ENCODE measurements around the gene FGF9. TPM values are rescaled to one million over a fixed set of nuclear protein-coding genes. Genes with fewer than 3 reads are reported as not detected.
A peak's percentile ranks its signal among the peaks of the same experiment; 100 is the strongest.

Gene FGF9
- total RNA-seq, 1 experiment from 2014 or later = 0.26 TPM

- DNase-seq (ENCODE audit: low spot score) (no peak), ATAC-seq (no peak)
- Mint-ChIP-seq H3K27me3 (ENCODE audit: low read depth) (no peaks in the 10 kb centered on the region), H3K9me3 (no peaks in the 10 kb centered on the region), H3K36me3 (no peaks in the 10 kb centered on the region), H3K4me1 (peaks cover 34% of the 10 kb centered on the region), H3K4me3 (no peak overlapping the region), H3K27ac (no peak overlapping the region)
- TF ChIP-seq TP53 (CRISPR knock-in tag; IDR thresholded peaks at IDR 0.05) (no peak), JAZF1 (CRISPR knock-in tag; IDR thresholded peaks at IDR 0.05) (no peak), ZNF263 (CRISPR knock-in tag; IDR thresholded peaks at IDR 0.05; ENCODE audit: low read depth) (no peak), NR2C2 (CRISPR knock-in tag; IDR thresholded peaks at IDR 0.05) (no peak), USF1 (CRISPR knock-in tag; IDR thresholded peaks at IDR 0.05) (no peak), CBFB (CRISPR knock-in tag; IDR thresholded peaks at IDR 0.05; ENCODE audit: low read depth) (no peak), ETV6 (CRISPR knock-in tag; IDR thresholded peaks at IDR 0.05) (no peak), ZNF512 (CRISPR knock-in tag; IDR thresholded peaks at IDR 0.05; ENCODE audit: borderline replicate concordance) (no peak), ZNF317 (CRISPR knock-in tag; IDR thresholded peaks at IDR 0.05; ENCODE audit: borderline replicate concordance, low read depth) (no peak), GTF2I (CRISPR knock-in tag; conservative IDR thresholded peaks at IDR 0.05) (no peak)
- ChIA-PET CTCF (interaction anchor here (0.8 to 2.1 kb wide), 3 partner anchors 23 to 61 kb away, joined by 3 to 10 read pairs (median 5); no protein-coding TSS in a partner anchor), POLR2A (no interaction called here)
These were observed 28.2 kb downstream of the FGF9 start for GRCh38 chr13:21698817-21699679.

DNA sequence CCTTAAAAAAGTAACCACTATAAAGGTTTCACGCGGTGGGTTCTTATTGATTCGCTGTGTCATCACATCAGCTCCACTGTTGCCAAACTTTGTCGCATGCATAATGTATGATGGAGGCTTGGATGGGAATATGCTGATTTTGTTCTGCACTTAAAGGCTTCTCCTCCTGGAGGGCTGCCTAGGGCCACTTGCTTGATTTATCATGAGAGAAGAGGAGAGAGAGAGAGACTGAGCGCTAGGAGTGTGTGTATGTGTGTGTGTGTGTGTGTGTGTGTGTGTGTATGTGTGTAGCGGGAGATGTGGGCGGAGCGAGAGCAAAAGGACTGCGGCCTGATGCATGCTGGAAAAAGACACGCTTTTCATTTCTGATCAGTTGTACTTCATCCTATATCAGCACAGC, 30.6 kb downstream of the FGF9 start:
- H3K27me3 Mint-ChIP-seq (ENCODE audit: low read depth) = no peaks in the 10 kb centered on the region
- 0 out of 2 replicates have a peak, but pooled peaks have one; percentile 26 for ATAC-seq
- CTCF ChIA-PET = no interaction called here
- H3K4me3 Mint-ChIP-seq = no peak overlapping the region
- peak; percentile 23 for DNase-seq (ENCODE audit: low spot score)
- no peaks in the 10 kb centered on the region for H3K36me3 Mint-ChIP-seq
- peak overlapping the region; percentile 24; the same call in 1 of the 2 replicates for H3K27ac Mint-ChIP-seq
- H3K9me3 Mint-ChIP-seq = no peaks in the 10 kb centered on the region
- H3K4me1 Mint-ChIP-seq = peaks cover 34% of the 10 kb centered on the region
- POLR2A ChIA-PET = no interaction called here
- no peak for TF ChIP-seq ATF6 (CRISPR knock-in tag; IDR thresholded peaks at IDR 0.05)
- TF ChIP-seq EMX1 (CRISPR knock-in tag; IDR thresholded peaks at IDR 0.05) = no peak
- no peak for TF ChIP-seq SMAD4 (CRISPR knock-in tag; IDR thresholded peaks at IDR 0.05)
- TF ChIP-seq, protein P1, sequence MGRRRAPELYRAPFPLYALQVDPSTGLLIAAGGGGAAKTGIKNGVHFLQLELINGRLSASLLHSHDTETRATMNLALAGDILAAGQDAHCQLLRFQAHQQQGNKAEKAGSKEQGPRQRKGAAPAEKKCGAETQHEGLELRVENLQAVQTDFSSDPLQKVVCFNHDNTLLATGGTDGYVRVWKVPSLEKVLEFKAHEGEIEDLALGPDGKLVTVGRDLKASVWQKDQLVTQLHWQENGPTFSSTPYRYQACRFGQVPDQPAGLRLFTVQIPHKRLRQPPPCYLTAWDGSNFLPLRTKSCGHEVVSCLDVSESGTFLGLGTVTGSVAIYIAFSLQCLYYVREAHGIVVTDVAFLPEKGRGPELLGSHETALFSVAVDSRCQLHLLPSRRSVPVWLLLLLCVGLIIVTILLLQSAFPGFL (CRISPR knock-in tag; IDR thresholded peaks at IDR 0.05; ENCODE audit: borderline replicate concordance) = no peak
- TF ChIP-seq AFF4 (CRISPR knock-in tag; IDR thresholded peaks at IDR 0.05; ENCODE audit: borderline replicate concordance) = no peak
- TF ChIP-seq, protein P2, sequence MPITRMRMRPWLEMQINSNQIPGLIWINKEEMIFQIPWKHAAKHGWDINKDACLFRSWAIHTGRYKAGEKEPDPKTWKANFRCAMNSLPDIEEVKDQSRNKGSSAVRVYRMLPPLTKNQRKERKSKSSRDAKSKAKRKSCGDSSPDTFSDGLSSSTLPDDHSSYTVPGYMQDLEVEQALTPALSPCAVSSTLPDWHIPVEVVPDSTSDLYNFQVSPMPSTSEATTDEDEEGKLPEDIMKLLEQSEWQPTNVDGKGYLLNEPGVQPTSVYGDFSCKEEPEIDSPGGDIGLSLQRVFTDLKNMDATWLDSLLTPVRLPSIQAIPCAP (CRISPR knock-in tag; IDR thresholded peaks at IDR 0.05) = no peak
- no peak for TF ChIP-seq GTF2I (CRISPR knock-in tag; conservative IDR thresholded peaks at IDR 0.05)
- no peak for TF ChIP-seq JAZF1 (CRISPR knock-in tag; IDR thresholded peaks at IDR 0.05)
- no peak for TF ChIP-seq SMAD3 (CRISPR knock-in tag; IDR thresholded peaks at IDR 0.05; ENCODE audit: borderline replicate concordance)
- no peak for TF ChIP-seq NR3C1 (CRISPR knock-in tag; conservative IDR thresholded peaks at IDR 0.05; ENCODE audit: low read depth)
- no peak for TF ChIP-seq FOXJ3 (CRISPR knock-in tag; IDR thresholded peaks at IDR 0.05; ENCODE audit: borderline replicate concordance)
- TF ChIP-seq ZNF512 (CRISPR knock-in tag; IDR thresholded peaks at IDR 0.05; ENCODE audit: borderline replicate concordance) = no peak
- no peak for TF ChIP-seq JUN (CRISPR knock-in tag; IDR thresholded peaks at IDR 0.05)
- no peak for TF ChIP-seq TP53 (CRISPR knock-in tag; IDR thresholded peaks at IDR 0.05)
- TF ChIP-seq KAT7 (CRISPR knock-in tag; IDR thresholded peaks at IDR 0.05; ENCODE audit: borderline replicate concordance) = no peak
- TF ChIP-seq ZNF416 (CRISPR knock-in tag; IDR thresholded peaks at IDR 0.05) = no peak
